WTC11 (cell line): ENCODE results near the gene CLDN25. TPM values are rescaled to one million over a fixed set of nuclear protein-coding genes. Genes with fewer than 3 reads are reported as not detected.

Experiments used
- CTCF ChIP-seq: fragments of 200-600 bp; IDR thresholded peaks from 2 replicates; pipeline ENCODE4 v1.8.0; 2022; ENCODE audit warnings: antibody characterized with exemption
- ETV6 ChIP-seq: sonication (generic); formaldehyde crosslinking; IDR thresholded peaks from 2 replicates; pipeline ENCODE4 v1.8.1; 2022; ENCODE audit warnings: mild to moderate bottlenecking, missing genetic modification reagents
- IRF2 ChIP-seq: sonication (generic); formaldehyde crosslinking; IDR thresholded peaks from 2 replicates; pipeline ENCODE4 v1.8.0; 2022; ENCODE audit warnings: low read depth, missing genetic modification reagents, borderline replicate concordance
- OVOL2 ChIP-seq: fragments of 250-450 bp; sonication (Bioruptor Pico); IDR thresholded peaks from 2 replicates; pipeline ENCODE4 v1.9.0; 2021; ENCODE audit warnings: mild to moderate bottlenecking, borderline replicate concordance
- SP1 ChIP-seq: sonication (generic); formaldehyde crosslinking; conservative IDR thresholded peaks from 2 replicates; pipeline ENCODE4 v1.8.1; 2022; ENCODE audit warnings: missing genetic modification reagents
- TEAD1 ChIP-seq: sonication (generic); formaldehyde crosslinking; IDR thresholded peaks from 2 replicates; pipeline ENCODE4 v1.8.0; 2022; ENCODE audit warnings: mild to moderate bottlenecking, missing genetic modification reagents
- ZBTB21 ChIP-seq: sonication (generic); formaldehyde crosslinking; IDR thresholded peaks from 2 replicates; pipeline ENCODE4 v1.8.1; 2023; ENCODE audit warnings: mild to moderate bottlenecking, missing genetic modification reagents, borderline replicate concordance
- ZNF532 ChIP-seq: fragments of 250-450 bp; sonication (Bioruptor Pico); IDR thresholded peaks from 2 replicates; pipeline ENCODE4 v1.9.0; 2021; ENCODE audit warnings: mild to moderate bottlenecking, borderline replicate concordance
- total RNA-seq: library from RNA; stranded (reverse); gene quantifications from 3 replicates; pipeline ENCODE4 v1.2.3, GENCODE V29; 2021

CLDN25 gene
- total RNA-seq, 1 experiment from 2014 or later: not detected

GRCh38 chr11:113829751-113830150, 50.2 kb downstream of the CLDN25 start (continued):
- TF ChIP-seq ZNF532 (no peak), SP1 (CRISPR knock-in tag) (no peak), TEAD1 (CRISPR knock-in tag) (no peak), ETV6 (CRISPR knock-in tag) (no peak), CTCF (no peak), OVOL2 (CRISPR knock-in tag) (no peak), IRF2 (CRISPR knock-in tag) (no peak), ZBTB21 (CRISPR knock-in tag) (no peak)

Other genes starting within 250 kb of the CLDN25 start
- gene TMPRSS5, start 73.5 kb upstream of the CLDN25 start, total RNA-seq: 0.85 to 1.7 TPM (median 1.1 TPM) in 3 replicates
- 17.4 to 18.9 TPM (median 18.0 TPM) in 3 replicates for gene ZW10, start 6.1 kb upstream of the CLDN25 start, total RNA-seq
- gene USP28, start 95.8 kb downstream of the CLDN25 start, total RNA-seq: 129 to 142 TPM (median 138 TPM) in 3 replicates
- not detected in 3 replicates for gene HTR3B, start 125.0 kb downstream of the CLDN25 start, total RNA-seq
- gene HTR3A, start 195.3 kb downstream of the CLDN25 start, total RNA-seq: 4.1 to 6.0 TPM (median 5.0 TPM) in 3 replicates